Inflammatory macrophage treated with lipopolysaccharide for 4 hours (primary cell): ENCODE data around the gene SMOC2.
"Not testable (repeated sequence)": the region's sequence is repeated elsewhere in the genome, so short reads cannot be mapped to it uniquely, and the experiment has no call there.

Source experiments
- DNase-seq: peaks from one replicate; pipeline ENCODE4 v3.0.0-alpha.2; 2020

Gene SMOC2

DNA sequence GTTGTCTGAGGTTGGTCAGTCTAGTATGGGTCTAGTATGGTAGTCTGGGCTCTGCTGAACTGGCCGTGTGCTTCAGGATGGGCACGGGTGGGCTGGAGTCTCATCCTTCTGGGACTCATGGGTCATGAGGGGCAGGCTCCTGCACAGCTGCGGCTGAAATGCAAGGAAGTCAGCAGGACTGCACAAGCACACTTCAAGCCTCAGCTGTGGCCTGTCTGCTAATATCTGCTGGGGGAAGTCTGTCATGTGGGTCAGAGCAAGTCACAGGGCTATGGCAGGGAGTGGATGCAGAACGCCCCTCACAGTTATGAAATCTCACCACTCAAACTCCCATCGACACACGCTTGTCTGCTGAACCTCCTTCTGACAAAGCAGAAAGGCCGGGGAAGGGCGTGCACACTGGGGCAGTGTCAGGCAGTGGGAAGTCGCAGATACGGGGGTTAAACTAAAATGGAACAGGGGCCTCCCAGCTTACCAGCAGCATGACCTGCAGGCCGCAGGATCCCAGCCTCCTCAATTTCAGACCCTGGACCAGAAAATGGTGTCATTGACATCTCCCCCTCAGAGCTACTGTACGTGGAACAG is 229.5 kb downstream of the SMOC2 start:
- no peak for DNase-seq

DNA sequence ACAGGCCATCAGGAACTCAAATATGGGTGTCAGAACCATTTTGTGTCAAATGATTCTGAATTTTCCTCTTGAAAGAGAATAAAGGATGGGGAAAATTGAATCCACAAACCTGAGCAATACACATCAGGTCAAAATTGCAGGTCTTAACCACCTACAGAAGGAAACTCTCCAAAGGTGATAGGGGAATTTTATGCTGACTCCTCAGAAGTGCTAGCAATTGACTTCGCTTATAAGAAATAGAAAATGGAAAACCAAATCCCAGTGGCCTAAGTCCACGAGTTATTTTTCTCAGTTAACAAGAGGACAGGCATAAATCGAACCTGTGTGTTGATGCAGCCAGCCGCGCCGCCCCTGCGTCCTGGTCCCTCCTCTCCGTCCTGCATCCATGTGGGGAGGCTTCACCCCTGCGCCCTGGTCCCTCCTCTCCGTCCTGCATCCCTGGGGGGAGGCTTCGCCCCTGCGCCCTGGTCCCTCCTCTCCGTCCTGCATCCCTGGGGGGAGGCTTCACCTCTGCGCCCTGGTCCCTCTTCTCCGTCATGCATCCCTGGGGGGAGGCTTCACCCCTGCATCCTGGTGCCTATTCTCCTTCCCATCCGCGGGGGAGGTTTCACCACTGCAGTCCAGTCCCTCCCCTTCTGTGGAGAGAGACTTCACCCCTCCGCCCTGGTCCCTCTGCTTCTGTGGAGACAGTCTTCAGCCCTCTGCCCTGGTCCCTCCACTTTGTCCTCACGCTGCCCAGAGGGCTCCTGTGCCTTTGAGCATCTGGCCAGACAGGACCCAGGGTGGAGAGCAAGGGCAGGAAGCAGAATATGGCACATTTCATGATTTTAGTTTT is 230.3 kb downstream of the SMOC2 start:
- no peak for DNase-seq

DNA sequence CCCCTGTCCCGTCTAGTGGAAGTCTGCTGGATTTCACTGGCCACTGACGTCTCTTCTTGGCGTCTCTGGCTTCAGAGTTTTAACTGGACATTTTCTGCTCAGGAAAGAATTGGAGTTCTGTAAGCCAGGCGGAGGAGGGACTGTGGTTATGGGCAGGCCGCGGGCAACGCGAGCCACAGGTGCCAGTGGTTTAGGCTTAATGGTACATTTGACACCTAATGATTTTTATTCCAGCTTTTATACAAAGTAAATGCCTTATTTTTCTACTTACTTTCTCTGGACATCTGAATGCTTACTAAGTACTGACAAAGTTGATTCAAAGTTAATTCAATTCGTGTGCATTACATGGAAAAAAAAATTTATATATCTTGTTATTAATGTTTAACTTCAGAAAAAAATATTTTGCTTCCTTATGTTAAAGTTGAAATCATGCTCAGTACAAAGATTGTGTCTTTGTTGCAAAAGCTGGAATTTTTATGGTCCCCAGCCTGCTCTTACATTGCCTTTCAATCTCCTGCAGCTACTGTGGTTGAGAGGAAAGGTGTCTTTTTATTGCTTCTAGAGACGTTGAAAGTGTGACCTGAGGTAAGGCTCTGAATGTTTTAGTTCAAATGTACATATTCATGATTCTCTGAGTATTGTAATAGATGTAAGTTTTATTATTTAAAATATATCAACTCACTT is 231.0 kb downstream of the SMOC2 start:
- DNase-seq: no peak

DNA sequence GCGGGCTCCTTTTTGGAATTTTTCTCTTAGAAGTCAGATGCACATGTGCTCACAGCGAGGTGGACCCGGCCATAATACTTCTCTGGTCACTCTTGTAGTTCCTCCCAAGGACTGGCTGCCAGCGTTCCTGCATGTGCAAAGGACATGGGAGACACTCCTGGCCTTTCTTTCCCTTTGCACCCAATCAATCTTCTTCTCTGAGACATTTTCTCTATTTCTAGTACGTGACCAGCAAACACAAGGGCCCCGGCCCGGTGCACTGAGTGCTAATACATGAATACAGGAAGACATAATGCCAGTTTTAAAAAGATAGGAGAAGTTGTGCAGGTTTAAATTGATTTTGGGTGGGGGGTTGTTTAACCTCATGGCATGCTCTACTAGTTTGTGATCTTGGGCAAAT is 233.6 kb downstream of the SMOC2 start:
- DNase-seq: no peak

DNA sequence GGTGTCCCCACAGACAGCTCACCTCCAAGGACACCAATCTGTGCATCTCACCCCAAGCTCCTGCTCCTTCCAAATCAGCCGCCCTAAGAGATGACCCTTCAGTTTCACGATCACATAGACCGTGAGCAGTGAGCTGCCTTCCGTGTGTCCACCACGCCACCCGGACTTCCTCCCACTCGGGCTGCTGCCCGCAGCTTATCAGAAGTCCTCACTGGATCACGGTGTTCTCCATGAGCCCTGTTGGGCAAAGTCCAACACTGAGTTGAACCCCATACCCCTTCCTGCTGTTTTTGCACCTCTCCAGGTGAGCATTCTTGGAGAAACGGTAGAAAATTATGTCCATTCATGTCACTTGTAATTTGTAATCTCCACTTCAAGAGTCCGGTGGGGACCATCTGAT is 234.4 kb downstream of the SMOC2 start:
- DNase-seq: no peak

DNA sequence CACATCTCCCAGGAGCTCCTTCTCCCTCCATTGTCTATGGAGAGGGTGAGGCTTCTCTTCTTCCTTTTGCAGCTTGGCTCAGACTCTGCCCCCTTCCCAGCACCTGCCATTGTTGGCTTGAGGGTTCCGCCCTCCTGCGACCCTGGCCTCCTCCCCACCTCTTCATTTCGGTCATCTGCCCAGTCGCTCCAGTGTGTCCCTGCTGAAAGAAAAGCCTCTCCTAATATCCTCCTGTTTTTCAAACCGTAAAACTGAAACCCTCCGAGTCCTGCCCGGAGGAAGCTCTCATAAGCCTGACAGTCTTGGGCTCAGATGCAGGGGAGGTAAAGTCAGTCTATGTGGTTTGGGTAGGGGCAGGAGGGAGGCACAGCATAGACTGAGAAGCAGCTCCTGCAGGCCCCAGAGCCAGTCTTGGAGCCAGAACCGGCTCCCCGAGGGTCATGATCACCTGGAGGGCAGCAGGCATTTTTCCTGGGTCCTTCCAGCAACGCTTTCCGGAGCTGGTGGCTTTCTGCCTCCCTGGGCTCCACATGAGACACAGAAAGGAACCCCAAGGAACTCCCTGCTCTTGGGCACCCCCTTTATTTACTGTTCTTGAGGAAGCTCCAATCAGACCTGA is 235.1 kb downstream of the SMOC2 start:
- DNase-seq: no peak

DNA sequence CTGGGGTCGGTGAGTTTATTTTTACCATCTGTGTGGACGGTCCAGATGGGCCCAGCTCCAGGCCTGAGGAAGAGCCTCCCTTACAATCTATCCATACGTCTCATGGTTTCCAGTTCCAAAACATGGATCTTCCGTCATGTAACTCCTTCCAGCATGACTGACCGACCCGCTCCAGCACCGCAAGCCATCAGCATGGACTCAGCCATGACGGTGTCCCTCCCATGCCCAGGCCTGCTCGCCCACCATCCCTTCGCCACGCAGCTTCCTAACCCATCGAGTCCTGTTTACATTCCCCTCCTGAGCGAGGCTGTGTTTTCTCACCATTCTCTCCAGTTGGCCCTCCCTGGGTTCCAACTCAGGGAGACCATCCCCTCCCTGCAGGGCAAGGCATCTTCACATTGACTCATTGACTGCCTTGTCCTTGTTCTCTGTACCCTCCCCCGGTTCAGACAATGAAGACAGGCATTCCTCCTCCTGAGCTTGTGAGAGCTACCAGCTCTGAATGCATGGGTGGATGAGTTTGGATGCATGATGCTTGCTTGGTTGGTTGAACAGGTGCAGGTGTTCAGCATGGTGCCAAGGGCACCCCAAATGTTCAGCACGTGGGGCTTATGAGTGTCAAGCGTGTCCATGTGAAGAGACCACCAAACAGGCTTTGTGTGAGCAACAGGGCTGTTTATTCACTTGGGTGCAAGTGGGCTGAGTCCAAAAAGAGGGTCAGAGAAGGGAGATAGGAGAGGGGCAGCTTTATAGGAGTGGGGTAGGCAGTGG is 235.8 kb downstream of the SMOC2 start:
- no peak for DNase-seq

DNA sequence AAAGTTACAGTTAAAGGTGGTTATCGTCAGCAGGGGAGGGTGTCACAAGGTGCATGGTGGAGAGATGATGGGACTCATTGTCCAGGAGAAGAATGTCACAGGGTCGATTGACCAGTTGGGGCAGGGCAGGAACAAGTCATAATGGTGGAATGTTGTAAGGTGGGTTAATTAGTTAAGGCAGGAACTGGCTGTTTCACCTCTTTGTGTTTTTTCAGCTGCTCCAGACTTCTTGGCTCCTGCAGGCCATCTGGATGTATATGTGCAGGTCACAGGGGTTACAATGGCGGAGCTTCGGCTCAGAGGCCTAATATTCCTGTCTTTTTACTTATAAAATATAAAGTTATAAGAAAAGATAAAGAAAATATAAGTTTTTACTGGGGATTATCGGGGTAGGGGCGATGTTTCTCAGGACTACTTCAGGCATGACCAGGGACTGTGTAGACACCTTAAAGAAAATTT is 236.4 kb downstream of the SMOC2 start:
- not testable (repeated sequence) for DNase-seq

DNA sequence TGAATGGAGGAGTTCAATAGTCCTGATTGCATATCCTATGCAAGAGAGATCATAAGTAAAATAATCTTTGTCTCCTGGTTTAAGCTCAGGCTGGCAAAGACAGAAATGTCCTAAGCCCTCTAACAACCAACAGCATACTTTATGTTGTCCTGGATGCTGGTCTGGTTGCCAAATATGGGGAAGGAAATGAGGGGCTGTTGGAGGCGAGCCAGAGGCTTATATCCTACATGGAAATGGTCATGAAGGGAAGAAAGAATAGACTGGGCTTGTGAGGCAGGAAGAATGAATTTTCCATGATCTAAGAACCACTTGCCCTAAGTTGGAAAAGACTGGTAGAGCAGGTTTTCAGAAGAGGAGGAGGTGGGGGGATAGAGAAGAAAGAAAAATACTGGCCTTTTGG is 237.1 kb downstream of the SMOC2 start:
- DNase-seq: no peak

DNA sequence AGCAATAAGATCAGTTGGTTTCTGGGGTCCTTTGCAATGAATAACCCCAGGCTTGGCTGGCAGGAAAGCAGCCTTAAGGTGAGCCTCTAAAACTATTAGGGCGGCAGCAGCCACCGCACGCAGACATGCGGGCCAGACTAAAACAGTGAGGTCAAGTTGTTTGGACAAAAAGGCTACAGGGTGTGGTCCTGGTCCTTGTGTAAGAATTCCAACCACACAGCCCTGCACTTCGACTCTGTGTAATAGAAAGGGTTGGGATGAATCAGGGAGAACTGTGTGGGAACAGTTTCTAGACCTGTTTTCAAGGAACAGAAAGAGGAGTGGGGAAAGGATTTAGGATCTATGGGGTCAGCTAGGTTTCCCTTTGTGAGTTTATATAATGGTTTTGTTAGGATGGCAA is 237.6 kb downstream of the SMOC2 start:
- DNase-seq: no peak

DNA sequence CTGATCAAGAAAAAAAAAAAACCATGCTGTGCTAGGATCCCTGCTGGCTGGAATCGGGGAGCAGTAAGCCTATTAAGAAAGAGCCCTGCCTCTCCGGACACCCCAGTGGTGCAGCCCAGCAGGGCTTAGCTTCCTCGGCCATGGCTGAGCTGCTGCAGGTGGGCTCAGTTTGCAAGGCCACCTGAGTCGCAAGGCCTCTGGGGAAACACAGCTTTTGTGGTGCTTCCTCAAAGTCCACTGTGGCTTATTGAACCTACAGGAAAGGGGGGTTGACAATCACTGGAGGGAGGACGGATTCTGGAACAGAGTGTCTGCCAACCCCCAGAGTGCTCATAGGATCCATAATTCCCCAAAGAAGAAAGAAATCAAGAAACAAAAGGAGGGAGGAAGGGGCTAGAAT is 240.8 kb downstream of the SMOC2 start:
- no peak for DNase-seq

DNA sequence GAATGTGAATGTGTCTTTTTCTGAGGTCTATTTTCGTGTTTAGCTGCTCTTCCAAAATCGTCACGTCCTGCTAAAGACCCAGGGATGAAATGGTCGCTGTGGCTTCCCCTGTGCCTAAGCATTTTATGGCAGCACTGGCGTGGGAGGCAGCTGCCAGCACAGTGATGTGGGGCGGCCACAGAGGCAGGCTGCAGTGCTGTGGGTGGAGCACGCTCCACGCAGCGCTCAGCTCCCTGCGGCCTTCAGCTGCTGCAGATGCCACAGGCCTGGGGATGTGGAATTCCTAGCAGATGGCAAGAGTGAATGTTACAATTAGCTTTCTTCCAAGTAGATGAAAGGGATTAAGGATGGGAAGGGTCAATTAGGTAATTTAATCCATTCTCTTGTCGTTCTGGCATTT is 242.6 kb downstream of the SMOC2 start:
- no peak for DNase-seq

DNA sequence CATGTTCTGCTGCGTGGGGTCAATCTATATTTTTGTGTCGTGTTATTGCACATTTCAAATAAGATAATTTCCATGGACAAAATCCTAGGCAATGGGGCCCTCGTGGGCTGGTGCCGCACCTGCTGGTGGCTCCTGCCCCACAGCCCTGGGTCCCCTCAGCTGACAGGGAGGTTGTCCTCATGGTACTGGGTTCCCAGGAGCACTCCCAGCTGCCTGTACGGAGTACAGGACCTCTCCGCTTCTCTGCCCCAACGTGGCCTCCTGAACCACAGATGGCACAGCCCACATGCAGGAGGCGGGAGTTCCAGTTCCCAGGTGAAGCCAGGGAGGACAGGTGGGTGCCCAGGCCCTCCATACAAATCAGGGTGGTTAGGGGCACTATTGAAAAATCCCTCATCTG is 243.5 kb downstream of the SMOC2 start:
- no peak for DNase-seq

DNA sequence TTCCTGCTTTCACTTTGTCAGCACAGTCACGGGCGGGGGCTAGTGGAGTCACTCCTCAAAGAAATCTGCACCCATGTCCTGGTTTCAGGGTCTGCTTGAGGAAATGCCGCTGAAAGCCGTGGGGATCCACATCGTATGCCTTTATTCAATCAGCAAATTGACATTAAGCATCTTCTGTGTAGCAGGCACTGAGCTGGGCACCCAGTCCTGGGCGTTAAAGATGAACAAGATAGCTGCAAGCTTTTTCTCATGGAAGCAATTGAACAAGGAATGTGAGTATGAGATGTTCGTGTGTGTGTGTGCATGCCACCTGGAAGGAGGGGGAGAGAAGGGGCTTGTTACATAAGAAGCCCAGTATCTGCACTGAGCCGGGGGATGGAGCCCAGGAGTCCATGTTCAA is 243.9 kb downstream of the SMOC2 start:
- DNase-seq: no peak

DNA sequence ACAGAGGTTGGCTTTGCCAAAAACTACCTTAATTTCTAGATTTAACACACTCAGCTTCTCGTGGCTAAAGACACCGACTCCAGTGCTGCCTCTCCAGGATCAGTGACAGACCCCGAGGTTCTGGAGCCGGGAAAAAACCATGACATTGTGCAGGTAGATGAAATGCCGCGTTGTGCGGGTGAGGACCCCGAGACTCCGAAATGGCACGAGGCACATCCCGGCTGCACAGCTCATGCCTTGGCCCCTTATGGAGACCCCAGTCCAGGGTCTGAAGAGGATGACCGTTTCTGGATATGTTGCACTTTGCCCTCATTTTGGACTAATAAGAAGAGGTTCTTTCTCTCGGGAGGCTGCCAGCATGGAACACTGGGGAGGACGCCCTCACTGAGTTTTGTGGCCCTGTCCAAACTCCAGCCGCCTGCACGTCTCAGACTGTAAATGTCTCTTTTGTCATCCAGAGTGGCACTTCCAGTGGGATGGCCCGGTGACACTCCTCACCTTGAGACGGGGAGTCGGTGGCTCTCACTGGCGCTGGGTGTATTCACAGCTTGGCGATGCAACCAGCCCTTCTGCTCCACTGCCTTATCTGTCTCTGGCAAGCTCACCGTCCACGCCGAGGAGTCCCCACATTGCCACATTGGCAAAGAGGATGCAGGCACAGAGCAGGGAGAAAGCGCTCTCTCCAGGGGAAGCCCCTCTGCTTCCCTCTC is 245.2 kb downstream of the SMOC2 start:
- DNase-seq: no peak

DNA sequence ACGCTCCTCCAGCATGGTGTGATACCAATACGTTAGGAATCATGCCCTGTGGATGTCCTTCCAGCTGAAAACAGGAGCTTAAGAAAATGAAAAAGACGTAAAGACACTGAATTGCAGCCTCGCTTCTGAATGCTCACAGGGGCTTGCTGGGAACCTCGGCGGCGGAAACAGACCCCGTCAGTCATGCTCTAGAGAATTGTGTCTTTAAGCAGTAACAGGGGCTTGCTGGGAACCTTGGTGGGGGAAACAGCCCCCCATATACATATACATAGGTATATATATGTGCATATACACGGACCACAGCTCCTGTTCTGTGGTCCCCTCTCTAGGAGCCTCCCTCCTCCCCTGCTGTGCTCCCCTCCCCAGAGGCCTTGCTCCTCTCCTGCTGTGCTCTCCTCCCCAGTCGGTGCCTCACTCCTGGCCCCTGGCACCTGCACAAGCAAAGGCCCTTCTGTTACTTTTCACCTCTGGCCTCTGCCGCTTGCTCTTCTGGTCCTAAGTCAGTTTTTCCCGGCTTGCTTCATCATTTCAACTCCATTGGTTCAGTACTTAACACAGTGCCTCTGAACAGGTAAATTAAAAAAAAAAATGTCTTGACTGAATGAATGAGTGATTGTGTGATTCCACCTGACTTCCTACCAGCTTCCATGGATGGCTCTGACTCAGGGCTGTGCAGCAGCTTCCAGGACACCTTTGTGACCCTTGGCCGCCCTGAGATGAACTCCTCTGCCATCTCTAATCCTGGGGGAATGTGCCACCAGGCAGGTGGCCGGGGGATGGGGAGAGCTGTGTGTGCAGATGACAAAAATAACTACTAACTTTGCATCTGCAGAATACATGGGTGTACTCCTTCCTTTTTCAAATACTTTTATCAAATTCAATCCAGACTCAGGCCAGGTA is 246.1 kb downstream of the SMOC2 start:
- no peak for DNase-seq

DNA sequence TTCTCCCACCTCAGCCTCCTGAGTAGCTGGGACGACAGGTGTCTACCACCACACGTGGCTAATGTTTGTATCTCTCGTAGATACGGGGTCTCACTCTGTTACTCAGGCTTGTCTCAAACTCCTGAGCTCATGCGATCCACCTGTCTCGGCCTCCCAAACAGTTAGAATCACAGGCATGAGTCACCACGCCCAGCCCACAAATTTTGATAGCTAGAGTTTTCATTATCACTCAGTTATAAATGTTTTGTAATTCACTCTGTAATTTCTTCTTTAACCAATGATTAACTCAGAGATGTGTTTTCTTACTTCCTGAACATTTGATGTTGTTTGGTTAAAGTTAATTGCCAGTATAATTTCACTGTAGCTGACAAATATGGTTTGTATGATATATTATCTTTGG is 249.3 kb downstream of the SMOC2 start:
- DNase-seq: no peak

DNA sequence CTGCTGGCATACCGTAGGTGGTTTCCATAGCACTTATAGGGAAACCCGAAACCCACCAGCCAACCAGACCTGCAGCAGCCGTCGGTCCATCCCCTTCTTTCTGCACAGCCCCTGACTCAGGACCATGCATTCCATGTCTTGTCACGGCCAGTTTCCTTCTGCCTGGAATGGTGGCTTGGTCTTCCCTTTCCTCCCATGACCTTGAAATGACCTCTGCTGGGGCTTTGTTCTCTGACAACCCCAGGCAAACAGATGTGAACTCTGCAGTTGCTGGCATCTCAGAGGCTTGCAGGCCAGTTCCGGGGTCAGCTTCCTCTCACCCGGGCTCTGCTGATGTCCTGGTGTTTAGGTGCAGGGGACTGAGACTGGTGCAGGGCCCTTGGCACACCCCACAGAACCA is 250.8 kb downstream of the SMOC2 start:
- no peak for DNase-seq

DNA sequence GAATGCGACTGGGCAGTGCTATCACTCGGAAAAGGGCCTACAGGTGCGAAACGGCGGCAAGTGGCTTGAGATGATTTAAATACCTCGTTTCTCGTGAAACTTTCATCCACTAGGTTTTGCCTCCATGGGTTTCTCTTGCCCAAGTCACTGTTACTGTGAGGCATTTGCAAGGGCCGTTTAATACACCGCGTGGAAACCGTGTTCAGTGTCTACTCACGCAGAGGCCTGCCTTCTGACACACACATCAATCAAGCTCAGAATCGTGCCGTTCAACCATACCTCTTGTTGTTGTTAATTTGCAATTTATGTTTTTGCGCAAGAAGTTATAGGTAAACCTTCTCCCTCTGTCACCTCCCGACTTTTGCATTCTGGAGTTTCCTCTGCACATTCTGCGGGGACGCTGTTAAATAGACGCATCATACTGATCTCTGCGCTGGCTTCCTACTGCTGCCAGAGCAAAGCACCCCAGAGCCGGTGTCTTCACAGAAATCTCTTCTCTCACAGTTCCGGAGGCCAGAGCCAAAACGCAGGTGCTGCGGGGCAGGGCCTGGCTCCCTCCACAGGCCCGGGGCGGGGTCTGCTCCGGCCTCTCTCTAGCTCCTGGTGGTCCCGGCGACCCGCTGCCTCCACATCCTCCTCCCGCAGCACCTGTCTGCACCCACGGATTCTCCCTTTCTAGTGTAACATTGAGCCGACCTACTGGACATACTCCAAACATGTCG is 251.4 kb downstream of the SMOC2 start:
- no peak for DNase-seq

DNA sequence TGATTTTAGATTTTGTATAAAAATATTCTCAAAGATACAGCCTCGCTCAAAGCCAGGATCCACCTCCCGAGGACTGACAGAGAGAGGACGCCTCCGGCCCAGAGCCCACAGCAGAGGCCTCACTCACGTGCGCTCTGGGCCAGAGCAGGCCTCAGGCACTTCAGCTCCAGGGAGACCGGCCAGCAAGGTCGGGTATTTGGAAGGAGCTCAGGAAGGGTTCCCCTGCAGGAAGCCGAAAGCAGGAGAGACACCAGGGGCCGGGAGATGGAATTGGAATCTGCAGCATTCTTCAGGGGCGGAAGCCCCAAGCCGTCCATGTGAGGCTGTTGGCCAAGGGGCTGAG is 251.9 kb downstream of the SMOC2 start:
- not testable (repeated sequence) for DNase-seq

DNA sequence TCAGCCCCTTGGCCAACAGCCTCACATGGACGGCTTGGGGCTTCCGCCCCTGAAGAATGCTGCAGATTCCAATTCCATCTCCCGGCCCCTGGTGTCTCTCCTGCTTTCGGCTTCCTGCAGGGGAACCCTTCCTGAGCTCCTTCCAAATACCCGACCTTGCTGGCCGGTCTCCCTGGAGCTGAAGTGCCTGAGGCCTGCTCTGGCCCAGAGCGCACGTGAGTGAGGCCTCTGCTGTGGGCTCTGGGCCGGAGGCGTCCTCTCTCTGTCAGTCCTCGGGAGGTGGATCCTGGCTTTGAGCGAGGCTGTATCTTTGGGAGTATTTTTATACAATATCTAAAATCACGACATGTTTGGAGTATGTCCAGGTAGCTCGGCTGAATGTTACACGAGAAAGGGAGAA is 253.8 kb downstream of the SMOC2 start:
- not testable (repeated sequence) for DNase-seq
